SU-DHL-6 (cell line): Measurements from ENCODE around the gene COMT.

Experiments
- H2AFZ ChIP-seq: fragments of 200-600 bp; sonication (generic); 2 replicates; pipeline ENCODE4 v1.6.1; 2014; ENCODE audit warnings: low read depth, mild to moderate bottlenecking, moderate library complexity, mixed read lengths, antibody characterized with exemption, low read length; ENCODE audit not compliant: severe bottlenecking
- H3F3A ChIP-seq: fragments of 200-600 bp; shearing (Covaris generic); 2 replicates; pipeline ENCODE4 v1.6.0; 2016; ENCODE audit warnings: antibody characterized with exemption, mild to moderate bottlenecking; ENCODE audit not compliant: insufficient read depth
- H3K27ac ChIP-seq: fragments of 200-600 bp; sonication (generic); 2 replicates; pipeline ENCODE4 v1.5.1; 2016; ENCODE audit warnings: low read depth, mild to moderate bottlenecking, low read length, moderate library complexity, mixed read lengths
- H3K27me3 ChIP-seq: fragments of 200-600 bp; sonication (generic), shearing (Covaris generic); 2 replicates; pipeline ENCODE4 v1.6.0; 2014; ENCODE audit warnings: mild to moderate bottlenecking, low read length
- H3K36me3 ChIP-seq: fragments of 200-600 bp; sonication (generic); 2 replicates; pipeline ENCODE4 v1.6.1; 2014; ENCODE audit warnings: mild to moderate bottlenecking, low read length, mixed read lengths
- H3K4me2 ChIP-seq: fragments of 300-600, 200-600 bp; shearing (Covaris generic), sonication (generic); 2 replicates; pipeline ENCODE4 v1.6.0; 2014; ENCODE audit warnings: low read length, low read depth, mild to moderate bottlenecking; ENCODE audit not compliant: poor library complexity, severe bottlenecking
- H3K4me3 ChIP-seq: fragments of 200-600 bp; sonication (generic); 2 replicates; pipeline ENCODE4 v1.5.1; 2014; ENCODE audit warnings: antibody characterized with exemption, low read length, mild to moderate bottlenecking, mixed read lengths; ENCODE audit not compliant: insufficient read depth, poor library complexity, severe bottlenecking
- H3K79me2 ChIP-seq: fragments of 200-600 bp; sonication (generic); 2 replicates; pipeline ENCODE4 v1.6.1; 2014; ENCODE audit warnings: mild to moderate bottlenecking, low read length, moderate library complexity; ENCODE audit not compliant: insufficient read depth
- H3K9ac ChIP-seq: fragments of 200-600 bp; sonication (generic); 2 replicates; pipeline ENCODE4 v1.7.0; 2014; ENCODE audit warnings: mild to moderate bottlenecking, low read length
- H3K9me2 ChIP-seq: fragments of 200-600 bp; sonication (generic); replicated peaks from 2 replicates; pipeline ENCODE4 v1.6.1; 2014; ENCODE audit warnings: low read length; ENCODE audit not compliant: insufficient read depth
- H3K9me3 ChIP-seq: fragments of 200-600 bp; sonication (generic); 2 replicates; pipeline ENCODE4 v1.6.1; 2014; ENCODE audit warnings: low read length, mixed read lengths; ENCODE audit not compliant: insufficient read depth
- H4K20me1 ChIP-seq: fragments of 200-600 bp; sonication (generic); 2 replicates; pipeline ENCODE4 v1.6.1; 2014; ENCODE audit warnings: low read depth, mild to moderate bottlenecking, antibody characterized with exemption, low read length, moderate library complexity, mixed read lengths
- CTCF ChIP-seq: fragments of 200-600 bp; sonication (generic); IDR thresholded peaks from one replicate; pipeline ENCODE4 v1.5.1; 2017; ENCODE audit warnings: antibody characterized with exemption, mild to moderate bottlenecking, low read length, moderate library complexity; ENCODE audit not compliant: insufficient read depth, poor library complexity, severe bottlenecking
- EZH2phosphoT487 ChIP-seq: fragments of 200-600 bp; sonication (generic), shearing (Covaris generic); conservative IDR thresholded peaks from 2 replicates; pipeline ENCODE4 v1.6.1; 2018; ENCODE audit warnings: mild to moderate bottlenecking, antibody characterized with exemption, low read length, moderate library complexity, mixed read lengths

COMT gene

GRCh38 chr22:19928207-19928606 lies 13.4 kb upstream of the COMT start:
- H3K4me3 ChIP-seq, result no peak overlapping the region
- H3K27me3 ChIP-seq, result no peaks in the 10 kb centered on the region
- no peak overlapping the region for H3K9ac ChIP-seq
- no peaks in the 10 kb centered on the region for H3F3A ChIP-seq
- no peaks in the 10 kb centered on the region for H3K9me2 ChIP-seq
- H2AFZ ChIP-seq, result no peak overlapping the region
- H3K4me2 ChIP-seq, result no peak overlapping the region
- no peaks in the 10 kb centered on the region for H4K20me1 ChIP-seq
- H3K9me3 ChIP-seq, result no peaks in the 10 kb centered on the region
- H3K27ac ChIP-seq, result no peak overlapping the region
- H3K79me2 ChIP-seq, result no peaks in the 10 kb centered on the region
- H3K36me3 ChIP-seq, result no peaks in the 10 kb centered on the region
- TF ChIP-seq CTCF (no peak), EZH2phosphoT487 (no peak)

GRCh38 chr22:19929586-19930550 lies 11.7 kb upstream of the COMT start:
- Histone ChIP-seq H2AFZ (no peak overlapping the region), H3K36me3 (no peaks in the 10 kb centered on the region), H3K27ac (no peak overlapping the region), H3K27me3 (no peaks in the 10 kb centered on the region), H3K9me2 (no peaks in the 10 kb centered on the region), H4K20me1 (no peaks in the 10 kb centered on the region), H3K4me2 (no peak overlapping the region), H3K9me3 (no peaks in the 10 kb centered on the region), H3K79me2 (no peaks in the 10 kb centered on the region), H3K9ac (no peak overlapping the region), H3K4me3 (no peak overlapping the region), H3F3A (no peaks in the 10 kb centered on the region)
- no peak for TF ChIP-seq CTCF
- TF ChIP-seq EZH2phosphoT487, result no peak

GRCh38 chr22:19930551-19931486 lies 10.8 kb upstream of the COMT start:
- no peak overlapping the region for H3K9ac ChIP-seq
- H3K4me2 ChIP-seq, result no peak overlapping the region
- TF ChIP-seq CTCF, result no peak
- TF ChIP-seq EZH2phosphoT487, result no peak

More at GRCh38 chr22:19930551-19931486, 10.8 kb upstream of the COMT start:
- Histone ChIP-seq H3K27ac (no peak overlapping the region), H2AFZ (no peak overlapping the region), H3K79me2 (no peaks in the 10 kb centered on the region), H3K36me3 (no peaks in the 10 kb centered on the region), H3K27me3 (no peaks in the 10 kb centered on the region), H4K20me1 (no peaks in the 10 kb centered on the region), H3K9me3 (no peaks in the 10 kb centered on the region), H3K4me3 (no peak overlapping the region), H3K9me2 (no peaks in the 10 kb centered on the region), H3F3A (no peaks in the 10 kb centered on the region)
